Measurements from ENCODE around the gene CNTN4.

GRCh38 chr3:2148561-2149340 is 50.1 kb downstream of the CNTN4 start:
- TF ChIP-seq CTCF (conservative IDR thresholded peaks at IDR 0.05; ENCODE audit: low read depth in 2 of 2) (no peak), CREB1 (CRISPR knock-in tag; IDR thresholded peaks at IDR 0.05; ENCODE audit: low read depth) (no peak)

All from GM23338 (cell line).